Activated CD8-positive, alpha-beta T cell treated with anti-CD3 and anti-CD28 coated beads for 36 hours (primary cell): Measurements from ENCODE around the gene CACNG8. TPM values are rescaled to one million over a fixed set of nuclear protein-coding genes. Genes with fewer than 3 reads are reported as not detected.

ENCODE experiments used
- ATAC-seq: fragments of 200-7000 bp; cut with Tn5 transposase; one replicate; pipeline ENCODE4 v1.10.0; 2021; ENCODE audit warnings: mild to moderate bottlenecking, moderate library complexity
- CTCF ChIA-PET: fragments of 350-600 bp; sonication (Branson Sonifier 250); formaldehyde crosslinking; loops from one replicate; lab custom pipeline; 2021; ENCODE audit warnings: antibody characterized with exemption; lab: Charles Lee
- POLR2A ChIA-PET: fragments of 350-600 bp; sonication (Branson Sonifier 250); formaldehyde crosslinking; loops from one replicate; lab custom pipeline; 2021; ENCODE audit warnings: antibody characterized with exemption; lab: Charles Lee
- DNase-seq: peaks from one replicate; pipeline ENCODE4 v3.0.0-alpha.2; 2020
- H3K27ac Mint-ChIP-seq: one replicate; pipeline ENCODE4 v1.8.0; 2021; ENCODE audit warnings: mild to moderate bottlenecking, mixed read lengths
- H3K27me3 Mint-ChIP-seq: one replicate; pipeline ENCODE4 v1.8.0; 2021; ENCODE audit warnings: mixed read lengths
- H3K36me3 Mint-ChIP-seq: one replicate; pipeline ENCODE4 v1.8.0; 2021; ENCODE audit warnings: low read depth, mixed read lengths
- H3K4me1 Mint-ChIP-seq: one replicate; pipeline ENCODE4 v1.8.0; 2021; ENCODE audit warnings: low read depth, mixed read lengths
- H3K4me3 Mint-ChIP-seq: one replicate; pipeline ENCODE4 v1.8.0; 2021; ENCODE audit warnings: mild to moderate bottlenecking, moderate library complexity, mixed read lengths
- H3K9me3 Mint-ChIP-seq: one replicate; pipeline ENCODE4 v1.8.0; 2021; ENCODE audit warnings: mixed read lengths
- intact Hi-C: fragments of 100-400 bp; cut with micrococcal nuclease; formaldehyde crosslinking; loops from one replicate; pipeline ENCODE4 v1.10.0; 2022
- total RNA-seq, 2 experiments: library from RNA; stranded (reverse); gene quantifications; one replicate each; pipeline ENCODE4 v1.2.3, GENCODE V29; 2021
- TF ChIP-seq, protein P1 (sequence below): fragments of 200-600 bp; IDR thresholded peaks from one replicate; pipeline ENCODE4 v1.8.0; 2022; ENCODE audit warnings: antibody characterized with exemption, mild to moderate bottlenecking

Gene CACNG8
- total RNA-seq, 2 experiments from 2014 or later = not detected

DNA sequence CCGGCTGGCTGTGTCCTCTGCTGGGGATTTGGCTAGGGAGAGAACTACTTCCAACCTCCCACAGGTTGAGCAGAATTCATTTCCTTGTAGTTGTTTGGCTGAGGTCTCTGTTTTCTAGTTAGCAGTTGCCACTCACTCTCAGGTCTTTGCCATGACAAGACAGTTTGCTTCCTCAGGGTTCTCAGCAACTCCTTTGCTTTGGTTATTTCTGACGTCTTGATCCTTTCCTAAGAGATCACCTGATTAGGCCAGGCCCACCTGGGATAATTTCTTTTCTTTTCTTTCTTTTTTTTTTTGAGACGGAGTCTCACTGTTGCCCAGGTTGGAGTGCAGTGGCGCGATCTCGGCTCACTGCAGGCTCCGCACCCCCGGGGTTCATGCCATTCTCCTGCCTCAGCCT, 9.4 kb upstream of the CACNG8 start:
- Mint-ChIP-seq H3K4me3 (no peak overlapping the region), H3K9me3 (no peaks in the 10 kb centered on the region), H3K36me3 (no peaks in the 10 kb centered on the region), H3K4me1 (no peaks in the 10 kb centered on the region), H3K27me3 (peaks cover 35% of the 10 kb centered on the region), H3K27ac (no peak overlapping the region)
- intact Hi-C loops = no loop called here
- DNase-seq (no peak), ATAC-seq (no peak)
- ChIA-PET POLR2A (no interaction called here), CTCF (no interaction called here)
- TF ChIP-seq, protein P1, sequence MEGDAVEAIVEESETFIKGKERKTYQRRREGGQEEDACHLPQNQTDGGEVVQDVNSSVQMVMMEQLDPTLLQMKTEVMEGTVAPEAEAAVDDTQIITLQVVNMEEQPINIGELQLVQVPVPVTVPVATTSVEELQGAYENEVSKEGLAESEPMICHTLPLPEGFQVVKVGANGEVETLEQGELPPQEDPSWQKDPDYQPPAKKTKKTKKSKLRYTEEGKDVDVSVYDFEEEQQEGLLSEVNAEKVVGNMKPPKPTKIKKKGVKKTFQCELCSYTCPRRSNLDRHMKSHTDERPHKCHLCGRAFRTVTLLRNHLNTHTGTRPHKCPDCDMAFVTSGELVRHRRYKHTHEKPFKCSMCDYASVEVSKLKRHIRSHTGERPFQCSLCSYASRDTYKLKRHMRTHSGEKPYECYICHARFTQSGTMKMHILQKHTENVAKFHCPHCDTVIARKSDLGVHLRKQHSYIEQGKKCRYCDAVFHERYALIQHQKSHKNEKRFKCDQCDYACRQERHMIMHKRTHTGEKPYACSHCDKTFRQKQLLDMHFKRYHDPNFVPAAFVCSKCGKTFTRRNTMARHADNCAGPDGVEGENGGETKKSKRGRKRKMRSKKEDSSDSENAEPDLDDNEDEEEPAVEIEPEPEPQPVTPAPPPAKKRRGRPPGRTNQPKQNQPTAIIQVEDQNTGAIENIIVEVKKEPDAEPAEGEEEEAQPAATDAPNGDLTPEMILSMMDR = no peak

DNA sequence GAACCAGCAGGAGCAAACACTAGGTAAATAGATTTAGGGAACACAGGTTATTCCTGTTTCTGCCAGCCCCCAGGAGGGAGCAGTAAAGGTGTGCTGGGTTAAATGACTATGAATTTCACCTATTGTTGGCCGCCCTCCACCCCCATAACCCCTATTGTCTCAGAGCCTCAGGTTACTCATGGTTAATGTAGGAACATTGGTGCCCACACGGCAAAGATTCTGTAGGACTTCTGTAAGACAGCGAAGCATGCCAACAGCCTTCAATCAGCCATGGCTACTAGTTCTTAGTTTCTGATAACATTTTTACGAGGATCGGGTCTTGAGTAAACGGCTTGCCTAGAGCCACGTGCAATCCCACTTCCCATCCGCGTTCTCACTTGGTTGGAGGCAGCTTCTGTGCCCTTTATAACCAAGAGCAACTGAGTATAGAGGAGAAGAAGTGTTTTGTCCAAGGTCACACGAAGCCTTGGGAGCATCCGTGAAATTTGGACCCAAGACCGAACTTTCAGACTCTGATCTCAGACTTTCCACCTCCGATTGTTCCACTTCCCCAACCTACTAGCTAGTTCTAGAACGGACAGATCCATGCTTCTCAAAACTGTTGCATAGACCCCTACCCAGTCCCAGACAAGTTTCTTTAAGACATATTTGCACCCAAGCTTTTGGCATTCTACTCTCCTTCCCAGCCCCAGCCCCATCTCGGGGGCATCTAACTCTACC, 5.1 kb upstream of the CACNG8 start:
- Mint-ChIP-seq H3K36me3 (no peaks in the 10 kb centered on the region), H3K27ac (no peak overlapping the region), H3K9me3 (no peaks in the 10 kb centered on the region), H3K4me3 (no peak overlapping the region), H3K4me1 (peaks cover 2% of the 10 kb centered on the region), H3K27me3 (peaks cover 53% of the 10 kb centered on the region)
- TF ChIP-seq, protein P1 = no peak
- ChIA-PET POLR2A (no interaction called here), CTCF (interaction anchor here (0.6 to 1.0 kb wide), 2 partner anchors 13 to 185 kb away, joined by 3 to 4 read pairs; no protein-coding TSS in a partner anchor)
- intact Hi-C loops = no loop called here
- ATAC-seq = no peak
- no peak for DNase-seq

DNA sequence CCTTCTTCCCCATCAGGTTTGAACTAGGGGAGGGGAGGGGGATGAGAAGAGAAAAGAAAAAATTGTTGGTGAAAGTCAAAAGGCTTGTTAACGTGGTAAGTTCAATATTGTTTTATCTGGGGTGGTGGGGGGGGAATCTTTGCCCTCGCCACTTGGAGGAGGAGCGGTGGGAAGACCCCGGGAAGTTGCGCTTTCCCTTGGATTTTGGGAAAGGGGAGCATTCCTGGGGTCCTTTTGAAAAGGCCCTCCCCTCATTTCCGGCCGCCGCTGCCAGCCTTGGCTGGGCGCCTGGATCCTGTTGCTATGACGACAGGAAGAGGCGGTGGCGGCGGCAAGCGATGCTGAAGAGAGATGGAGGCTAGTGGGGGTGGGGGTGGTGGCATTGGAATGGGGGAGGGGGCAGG, 4.6 kb upstream of the CACNG8 start:
- Mint-ChIP-seq H3K27ac (no peak overlapping the region), H3K27me3 (peaks cover 53% of the 10 kb centered on the region), H3K4me1 (peaks cover 2% of the 10 kb centered on the region)

DNA sequence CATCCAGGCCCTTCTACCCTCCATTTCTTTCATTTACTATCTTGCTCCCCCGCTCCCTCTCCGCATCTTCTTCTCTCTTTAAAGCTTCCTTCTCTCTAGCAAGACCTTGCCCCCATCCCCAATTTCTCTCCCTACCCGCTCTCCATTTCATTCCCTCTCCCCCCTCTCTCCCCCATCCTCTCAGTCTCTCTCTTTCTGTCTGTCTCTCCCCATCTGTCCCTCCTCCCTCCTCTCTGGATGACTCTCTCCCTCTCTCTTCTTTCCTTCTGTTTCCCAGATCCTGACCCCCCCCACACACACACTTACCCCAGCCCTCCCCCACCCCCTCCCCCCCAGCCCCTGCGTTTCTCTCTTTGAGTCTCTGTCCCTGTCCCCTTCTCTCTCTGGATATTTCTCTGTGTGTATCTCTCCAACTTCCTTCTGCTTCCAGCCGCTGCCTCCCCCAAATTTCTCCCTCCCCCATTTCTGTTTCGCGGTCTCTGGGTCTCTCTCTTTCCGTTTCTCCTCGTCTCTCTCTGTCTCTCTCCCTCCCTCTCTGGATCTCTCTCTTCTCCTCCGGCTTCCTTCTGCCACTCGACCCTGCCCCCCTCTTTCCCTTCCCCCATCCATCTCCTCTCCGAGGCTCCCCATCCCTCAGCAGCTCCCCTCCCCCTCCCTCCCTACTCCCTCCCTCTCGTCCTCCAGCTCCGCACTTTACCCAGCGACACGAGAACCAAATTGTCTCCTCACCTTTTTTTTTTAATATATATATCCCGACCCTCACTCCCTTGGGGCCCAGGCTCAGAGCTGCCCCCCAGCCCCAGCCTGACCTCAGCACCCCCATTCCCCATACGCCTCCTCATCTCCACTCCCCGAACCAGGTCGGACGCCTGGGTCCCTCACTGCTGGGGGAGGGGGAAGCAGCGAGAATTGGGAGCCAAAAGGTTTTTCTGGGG, 3.6 kb upstream of the CACNG8 start:
- CTCF ChIA-PET = no interaction called here
- no peak for DNase-seq
- no peak for ATAC-seq
- Mint-ChIP-seq H3K4me1 (peaks cover 2% of the 10 kb centered on the region), H3K27ac (no peak overlapping the region), H3K27me3 (peaks cover 59% of the 10 kb centered on the region), H3K4me3 (no peak overlapping the region), H3K36me3 (no peaks in the 10 kb centered on the region), H3K9me3 (no peaks in the 10 kb centered on the region)
- intact Hi-C loops = no loop called here
- POLR2A ChIA-PET = no interaction called here
- TF ChIP-seq, protein P1 = no peak

More for the DNA sequence above, 4.6 kb upstream of the CACNG8 start:
- ATAC-seq (no peak), DNase-seq (no peak)
- no peaks in the 10 kb centered on the region for H3K9me3 Mint-ChIP-seq
- ChIA-PET CTCF (interaction anchor here (0.6 kb wide), 1 partner anchor 13 kb away, joined by 4 read pairs; no protein-coding TSS in a partner anchor), POLR2A (no interaction called here)
- TF ChIP-seq, protein P1 = no peak
- H3K36me3 Mint-ChIP-seq = no peaks in the 10 kb centered on the region
- H3K4me3 Mint-ChIP-seq = no peak overlapping the region
- intact Hi-C loops = no loop called here
